IPS-20b (cell line): ENCODE data around the gene ZNF394.

Source experiments
- H3K27ac ChIP-seq: one replicate; pipeline ENCODE4 v1.5.1; 2013; ENCODE audit warnings: low read length
- H3K27me3 ChIP-seq: 2 replicates; pipeline ENCODE4 v1.6.1; 2013; ENCODE audit warnings: mild to moderate bottlenecking, low read length, inconsistent platforms; ENCODE audit not compliant: insufficient read depth
- H3K36me3 ChIP-seq: 2 replicates; pipeline ENCODE4 v1.6.1; 2013; ENCODE audit warnings: low read depth, mild to moderate bottlenecking, inconsistent platforms, low read length, moderate library complexity; ENCODE audit not compliant: insufficient read depth
- H3K4me1 ChIP-seq: 2 replicates; pipeline ENCODE4 v1.6.1; 2013; ENCODE audit warnings: mild to moderate bottlenecking, control low read depth, inconsistent platforms, low read length, moderate library complexity; ENCODE audit not compliant: insufficient read depth
- H3K4me3 ChIP-seq: 2 replicates; pipeline ENCODE4 v1.5.1; 2013; ENCODE audit warnings: mild to moderate bottlenecking, low read length, inconsistent platforms
- H3K9ac ChIP-seq: 2 replicates; pipeline ENCODE4 v1.6.1; 2013; ENCODE audit warnings: low read depth, mild to moderate bottlenecking, inconsistent platforms, low read length, moderate library complexity
- H3K9me3 ChIP-seq: 2 replicates; pipeline ENCODE4 v1.6.1; 2013; ENCODE audit warnings: mild to moderate bottlenecking, low read depth, low read length, inconsistent platforms; ENCODE audit not compliant: insufficient read depth

The ZNF394 gene

GRCh38 chr7:99459087-99459486 is 41.0 kb downstream of the ZNF394 start:
- Histone ChIP-seq H3K4me1 (no peaks in the 10 kb centered on the region; the same call in 1 of the 2 replicates), H3K9ac (no peak overlapping the region), H3K4me3 (no peak overlapping the region), H3K27ac (no peak overlapping the region), H3K9me3 (no peaks in the 10 kb centered on the region), H3K36me3 (peaks cover 89% of the 10 kb centered on the region), H3K27me3 (no peaks in the 10 kb centered on the region)

GRCh38 chr7:99457650-99458493 is 42.2 kb downstream of the ZNF394 start:
- H3K27ac ChIP-seq = no peak overlapping the region
- H3K9ac ChIP-seq = no peak overlapping the region
- no peaks in the 10 kb centered on the region; the same call in 1 of the 2 replicates for H3K4me1 ChIP-seq
- H3K36me3 ChIP-seq = peaks cover 90% of the 10 kb centered on the region
- no peaks in the 10 kb centered on the region for H3K9me3 ChIP-seq
- no peaks in the 10 kb centered on the region for H3K27me3 ChIP-seq
- no peak overlapping the region for H3K4me3 ChIP-seq

- no peaks in the 10 kb centered on the region for H3K27me3 ChIP-seq
- no peaks in the 10 kb centered on the region; the same call in 1 of the 2 replicates for H3K4me1 ChIP-seq
- H3K4me3 ChIP-seq = no peak overlapping the region
- no peak overlapping the region for H3K9ac ChIP-seq
- H3K27ac ChIP-seq = no peak overlapping the region
- no peaks in the 10 kb centered on the region for H3K9me3 ChIP-seq
- peaks cover 93% of the 10 kb centered on the region for H3K36me3 ChIP-seq
Observed at GRCh38 chr7:99457050-99457649, 42.9 kb downstream of the ZNF394 start.

- Histone ChIP-seq H3K27ac (no peak overlapping the region), H3K9ac (no peak overlapping the region), H3K27me3 (no peaks in the 10 kb centered on the region), H3K4me1 (no peaks in the 10 kb centered on the region; the same call in 1 of the 2 replicates), H3K4me3 (no peak overlapping the region), H3K36me3 (peaks cover 98% of the 10 kb centered on the region), H3K9me3 (no peaks in the 10 kb centered on the region)
Observed at GRCh38 chr7:99456288-99456687, 43.8 kb downstream of the ZNF394 start.

GRCh38 chr7:99455874-99456273 is 44.2 kb downstream of the ZNF394 start:
- Histone ChIP-seq H3K4me1 (no peaks in the 10 kb centered on the region; the same call in 1 of the 2 replicates), H3K9ac (no peak overlapping the region), H3K36me3 (peaks cover 99% of the 10 kb centered on the region)

GRCh38 chr7:99453105-99453504 is 47.0 kb downstream of the ZNF394 start:
- peaks cover 99% of the 10 kb centered on the region for H3K36me3 ChIP-seq
- no peak overlapping the region for H3K4me3 ChIP-seq
- no peaks in the 10 kb centered on the region; the same call in 1 of the 2 replicates for H3K4me1 ChIP-seq
- H3K9ac ChIP-seq = no peak overlapping the region
- H3K9me3 ChIP-seq = no peaks in the 10 kb centered on the region
- no peaks in the 10 kb centered on the region for H3K27me3 ChIP-seq
- H3K27ac ChIP-seq = no peak overlapping the region

More at GRCh38 chr7:99455874-99456273, 44.2 kb downstream of the ZNF394 start:
- Histone ChIP-seq H3K27ac (no peak overlapping the region), H3K9me3 (no peaks in the 10 kb centered on the region), H3K27me3 (no peaks in the 10 kb centered on the region), H3K4me3 (no peak overlapping the region)

- no peaks in the 10 kb centered on the region for H3K4me1 ChIP-seq
- no peak overlapping the region for H3K9ac ChIP-seq
- no peaks in the 10 kb centered on the region for H3K9me3 ChIP-seq
- H3K4me3 ChIP-seq = no peak overlapping the region
- H3K27ac ChIP-seq = no peak overlapping the region
- peaks cover 99% of the 10 kb centered on the region for H3K36me3 ChIP-seq
- H3K27me3 ChIP-seq = no peaks in the 10 kb centered on the region
Observed at GRCh38 chr7:99452541-99452940, 47.5 kb downstream of the ZNF394 start.

- no peaks in the 10 kb centered on the region for H3K27me3 ChIP-seq
- no peak overlapping the region for H3K4me3 ChIP-seq
- H3K9ac ChIP-seq = no peak overlapping the region
- H3K9me3 ChIP-seq = no peaks in the 10 kb centered on the region
- peaks cover 98% of the 10 kb centered on the region for H3K36me3 ChIP-seq
- no peaks in the 10 kb centered on the region for H3K4me1 ChIP-seq
- no peak overlapping the region for H3K27ac ChIP-seq
Observed at GRCh38 chr7:99451936-99452335, 48.1 kb downstream of the ZNF394 start.

GRCh38 chr7:99449326-99449725 is 50.8 kb downstream of the ZNF394 start:
- no peaks in the 10 kb centered on the region for H3K27me3 ChIP-seq
- H3K4me3 ChIP-seq = no peak overlapping the region
- H3K36me3 ChIP-seq = peaks cover 97% of the 10 kb centered on the region
- no peak overlapping the region for H3K27ac ChIP-seq
- H3K4me1 ChIP-seq = no peaks in the 10 kb centered on the region
- no peaks in the 10 kb centered on the region for H3K9me3 ChIP-seq
- no peak overlapping the region for H3K9ac ChIP-seq

GRCh38 chr7:99448855-99449254 is 51.2 kb downstream of the ZNF394 start:
- Histone ChIP-seq H3K4me3 (no peak overlapping the region), H3K36me3 (peaks cover 97% of the 10 kb centered on the region), H3K9me3 (no peaks in the 10 kb centered on the region), H3K27ac (no peak overlapping the region), H3K9ac (no peak overlapping the region), H3K4me1 (no peaks in the 10 kb centered on the region), H3K27me3 (no peaks in the 10 kb centered on the region)

GRCh38 chr7:99447943-99448342 is 52.1 kb downstream of the ZNF394 start:
- H3K9ac ChIP-seq = no peak overlapping the region
- H3K4me3 ChIP-seq = no peak overlapping the region
- H3K27me3 ChIP-seq = no peaks in the 10 kb centered on the region
- H3K36me3 ChIP-seq = peaks cover 97% of the 10 kb centered on the region
- no peak overlapping the region for H3K27ac ChIP-seq
- no peaks in the 10 kb centered on the region for H3K4me1 ChIP-seq
- H3K9me3 ChIP-seq = no peaks in the 10 kb centered on the region

- Histone ChIP-seq H3K4me3 (no peak overlapping the region), H3K4me1 (no peaks in the 10 kb centered on the region; the same call in 1 of the 2 replicates), H3K9ac (no peak overlapping the region), H3K36me3 (peaks cover 97% of the 10 kb centered on the region), H3K27ac (no peak overlapping the region), H3K27me3 (no peaks in the 10 kb centered on the region), H3K9me3 (no peaks in the 10 kb centered on the region)
Observed at GRCh38 chr7:99446096-99446495, 54.0 kb downstream of the ZNF394 start.
